Raji (cell line): ENCODE data around the gene CEP126.

Source experiments
- POLR2A ChIP-seq: IDR thresholded peaks from 2 replicates; pipeline ENCODE4 v1.6.1; 2011; ENCODE audit warnings: low read depth, low read length, control low read depth; ENCODE audit not compliant: insufficient read depth

The CEP126 gene

GRCh38 chr11:101974255-101974654, 59.4 kb downstream of the CEP126 start:
- no peak for TF ChIP-seq POLR2A

GRCh38 chr11:101974771-101975170, 60.0 kb downstream of the CEP126 start:
- no peak for TF ChIP-seq POLR2A

GRCh38 chr11:101975734-101976133, 60.9 kb downstream of the CEP126 start:
- TF ChIP-seq POLR2A = no peak

DNA sequence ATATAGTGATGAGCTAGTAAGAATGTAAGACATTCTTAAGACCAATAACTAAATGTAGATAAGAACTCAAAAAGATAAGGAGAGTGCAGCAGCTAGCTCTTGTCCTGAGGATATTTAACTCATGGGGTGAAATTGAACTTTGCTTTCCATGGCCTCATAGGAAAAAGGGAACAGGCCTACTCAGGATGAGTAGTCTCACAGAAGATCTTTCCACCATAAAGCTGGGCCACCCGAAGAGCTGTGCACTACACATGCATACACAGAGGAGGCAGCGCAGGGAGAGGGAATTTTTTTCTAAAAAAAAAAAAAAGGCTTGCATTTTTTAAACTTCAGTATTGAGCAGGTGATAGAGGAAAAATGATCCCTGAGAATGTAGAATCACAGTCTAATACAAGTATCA, 72.6 kb downstream of the CEP126 start:
- no peak for TF ChIP-seq POLR2A

DNA sequence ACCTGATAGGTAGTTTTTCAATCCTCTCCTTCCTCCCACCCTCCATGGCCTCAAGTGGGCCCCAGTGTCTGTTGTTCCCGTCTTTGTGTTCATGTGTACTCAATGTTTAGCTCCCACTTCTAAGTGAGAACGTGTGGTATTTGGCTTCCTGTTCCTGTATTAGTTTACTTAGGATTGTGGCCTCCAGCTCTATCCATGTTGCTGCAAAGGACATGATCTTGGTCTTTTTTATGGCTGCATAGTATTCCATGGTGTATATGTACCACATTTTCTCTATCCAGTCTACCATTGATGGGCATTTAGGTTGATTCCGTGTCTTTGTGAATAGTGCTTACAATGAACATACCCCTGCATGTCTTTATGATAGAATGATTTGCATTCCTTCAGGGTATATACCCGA, 78.4 kb downstream of the CEP126 start:
- TF ChIP-seq POLR2A = no peak

DNA sequence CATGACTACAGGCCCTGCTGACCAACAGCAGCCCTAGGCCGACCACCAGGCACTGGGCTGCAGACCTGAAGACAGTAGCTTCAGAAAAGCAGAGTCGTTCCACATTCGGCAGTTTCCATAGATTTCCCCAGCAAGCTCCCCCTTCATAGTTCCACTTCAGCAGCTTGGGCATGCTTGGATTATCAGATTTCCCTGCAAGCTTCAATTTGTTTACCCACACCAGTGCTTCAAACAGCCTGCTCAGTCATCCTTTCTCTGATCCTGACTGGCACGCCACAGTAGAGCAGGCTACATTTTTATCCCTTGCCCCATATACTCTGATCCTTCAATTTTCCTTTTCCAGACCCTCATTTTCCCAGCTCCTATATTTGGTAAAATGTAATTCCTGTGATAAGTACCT, 81.3 kb downstream of the CEP126 start:
- no peak for TF ChIP-seq POLR2A

DNA sequence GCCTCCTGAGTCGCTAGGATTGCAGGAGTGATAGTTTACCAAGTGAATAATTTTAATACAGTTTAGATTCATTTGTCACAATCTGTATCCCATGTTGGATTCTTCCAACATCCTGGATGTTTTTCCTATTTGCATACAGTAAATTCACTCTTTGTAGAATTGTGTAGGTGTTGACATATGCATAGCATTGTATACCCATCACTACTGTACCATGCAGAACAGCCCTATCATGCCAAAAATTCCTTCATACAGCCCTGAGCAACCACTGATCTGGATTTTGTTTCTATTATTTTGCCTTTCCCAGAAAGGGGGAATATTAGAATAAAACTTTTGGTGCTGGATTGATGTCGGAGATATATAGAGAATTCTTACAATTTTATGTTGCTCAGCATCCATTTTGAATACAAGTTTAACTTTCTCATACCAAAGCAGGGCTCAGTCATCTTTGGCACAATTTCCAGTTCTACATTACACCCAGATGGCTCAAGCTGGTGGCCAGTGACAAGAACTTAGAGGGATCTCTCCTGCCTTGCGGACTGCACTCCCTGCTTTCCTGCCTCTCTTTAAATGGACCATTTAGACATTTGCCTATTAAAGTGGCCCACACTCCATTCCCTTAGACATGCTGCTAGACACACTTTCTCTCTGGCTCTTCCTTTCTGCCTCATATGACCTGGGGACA, 87.0 kb downstream of the CEP126 start:
- TF ChIP-seq POLR2A = no peak

DNA sequence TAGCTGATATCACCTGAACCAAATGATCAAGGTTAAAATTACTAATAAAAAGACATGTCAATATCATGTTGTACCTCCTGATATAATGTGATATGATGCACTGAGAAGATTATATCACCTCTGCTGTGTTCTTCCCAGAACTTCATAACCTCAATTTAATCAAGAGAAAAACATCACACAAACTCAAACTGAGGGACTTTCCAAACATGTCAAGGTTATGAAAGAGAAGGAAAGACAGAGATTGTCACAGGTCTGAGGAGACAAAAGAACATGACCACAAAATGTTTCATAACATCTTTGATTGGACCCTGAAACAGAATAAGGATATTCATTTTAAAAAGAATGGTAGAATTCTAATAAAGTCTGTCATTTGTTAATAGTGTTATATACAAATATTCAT, 89.4 kb downstream of the CEP126 start:
- no peak for TF ChIP-seq POLR2A

- TF ChIP-seq POLR2A = no peak
Observed at GRCh38 chr11:102005306-102005705, 90.5 kb downstream of the CEP126 start.

- no peak for TF ChIP-seq POLR2A
Observed at GRCh38 chr11:102006835-102007566, 92.2 kb downstream of the CEP126 start.

DNA sequence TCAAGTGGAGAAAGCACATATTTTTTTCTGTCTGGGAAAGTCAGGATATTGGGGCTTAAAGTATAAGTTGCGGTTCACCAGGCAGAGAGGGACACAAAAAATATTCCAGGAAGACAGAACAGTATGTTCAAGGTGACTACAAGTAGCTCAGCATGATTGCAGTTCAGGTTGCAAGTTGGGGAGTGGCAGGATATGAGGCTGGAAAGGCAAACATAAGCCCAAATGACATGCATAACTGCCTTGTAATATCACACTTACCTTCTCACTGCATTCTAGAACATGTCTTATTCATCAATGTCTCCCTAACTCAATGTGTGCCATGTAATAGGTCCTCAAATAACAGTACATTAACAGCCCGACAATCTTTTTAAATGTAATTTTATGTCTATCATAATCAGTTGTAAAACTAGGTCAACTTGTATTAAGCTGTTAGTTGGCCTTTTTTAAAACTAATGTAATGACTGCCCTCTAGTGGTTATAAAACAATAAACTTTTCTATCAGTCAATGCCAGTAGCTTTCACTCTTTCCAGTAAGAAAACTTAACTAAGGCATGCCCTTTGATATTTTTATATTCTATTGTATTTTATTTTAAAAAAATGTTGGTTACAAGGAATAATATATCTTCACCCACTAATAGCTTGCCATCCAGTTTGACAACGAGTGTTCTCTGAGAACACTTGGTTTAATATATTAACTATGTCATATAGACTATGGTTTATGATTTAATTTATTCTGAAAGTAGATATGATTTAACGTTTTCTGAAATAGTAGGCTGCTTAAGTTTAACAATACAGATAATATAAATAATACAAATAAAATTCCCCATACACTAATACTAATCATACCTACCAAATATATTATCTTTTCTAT, 93.0 kb downstream of the CEP126 start:
- no peak for TF ChIP-seq POLR2A

DNA sequence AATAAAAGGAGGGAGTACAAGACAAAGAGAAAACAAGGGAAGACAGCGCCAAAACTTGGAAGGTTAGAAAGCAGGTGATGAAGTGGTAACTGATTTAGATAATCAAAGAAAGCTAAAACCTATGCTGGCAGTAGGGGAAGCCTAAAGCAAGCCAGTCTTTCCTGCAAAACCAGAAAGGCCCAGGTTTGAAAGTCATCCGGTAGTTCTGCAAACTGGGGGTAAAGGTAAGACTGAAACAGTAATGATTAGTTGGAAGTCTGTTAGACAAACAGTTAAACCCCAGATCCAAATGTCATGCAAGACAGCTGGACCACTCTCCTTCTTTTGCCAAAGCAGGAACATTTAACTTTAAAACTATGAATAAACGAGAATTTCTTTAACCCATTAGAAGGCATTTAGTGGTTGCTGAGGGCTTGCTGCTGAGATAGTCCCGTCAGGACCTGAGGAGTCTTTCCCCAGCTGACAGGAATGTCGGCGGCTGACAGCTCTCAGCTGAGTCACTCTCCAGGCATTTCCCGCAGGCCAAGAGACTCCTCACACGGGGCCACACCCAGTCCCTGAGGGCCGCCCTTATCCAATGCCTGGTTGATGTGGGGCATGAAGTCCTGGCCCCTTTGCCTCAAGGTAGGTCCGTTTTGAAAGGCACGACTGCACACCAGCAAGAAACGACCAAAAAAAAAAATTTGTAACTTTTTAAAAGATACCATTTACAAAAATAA, 96.1 kb downstream of the CEP126 start:
- no peak for TF ChIP-seq POLR2A

DNA sequence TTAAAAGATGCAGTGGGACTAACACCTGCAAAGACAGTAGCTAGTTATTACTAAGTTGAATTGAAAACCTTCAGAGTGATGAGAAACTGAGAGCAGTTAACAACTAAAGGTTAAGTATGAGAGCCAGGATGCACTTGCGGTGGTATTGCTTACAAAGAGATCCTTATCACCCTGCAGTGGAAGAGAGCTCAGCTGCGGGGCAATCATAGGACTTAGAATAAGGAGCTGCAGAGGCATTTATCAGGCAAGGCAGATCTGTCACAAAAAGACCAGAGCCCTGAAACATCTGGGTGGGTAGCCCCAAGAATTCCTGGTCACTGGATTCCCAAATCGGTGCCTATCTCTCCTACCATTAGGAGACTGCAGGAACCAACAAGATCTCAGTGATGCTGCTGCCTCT, 98.1 kb downstream of the CEP126 start:
- TF ChIP-seq POLR2A = no peak

GRCh38 chr11:102014756-102015155, 99.9 kb downstream of the CEP126 start:
- no peak for TF ChIP-seq POLR2A

DNA sequence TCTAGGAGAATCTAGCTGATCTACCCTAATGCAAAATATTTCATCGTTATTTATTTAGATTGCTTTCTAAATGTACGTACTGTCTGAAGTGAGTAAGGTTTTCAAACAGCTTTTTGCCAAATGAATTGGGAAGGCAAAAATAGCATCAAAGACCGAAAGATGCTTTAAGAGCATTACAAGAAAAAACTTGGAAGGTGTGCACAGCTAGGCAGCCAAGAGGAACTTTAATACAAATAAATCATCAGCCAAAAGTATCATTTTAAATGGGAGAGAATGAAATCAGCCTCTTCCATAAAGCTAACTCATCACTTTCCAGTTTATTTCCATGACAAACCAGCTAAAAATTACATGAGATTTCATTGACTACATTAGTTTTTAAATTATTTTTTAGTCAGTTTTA, 102.2 kb downstream of the CEP126 start:
- TF ChIP-seq POLR2A = no peak
